SK-N-DZ (cell line): Measurements from ENCODE around the gene FSTL4.

Source experiments
- DNase-seq: peaks from one replicate; pipeline ENCODE4 v3.0.0-alpha.2; 2015; ENCODE audit warnings: low spot score

The FSTL4 gene

GRCh38 chr5:133430095-133430494, 182.2 kb downstream of the FSTL4 start:
- no peak for DNase-seq

- DNase-seq = no peak
These were observed 183.3 kb downstream of the FSTL4 start for GRCh38 chr5:133429046-133429445.

DNA sequence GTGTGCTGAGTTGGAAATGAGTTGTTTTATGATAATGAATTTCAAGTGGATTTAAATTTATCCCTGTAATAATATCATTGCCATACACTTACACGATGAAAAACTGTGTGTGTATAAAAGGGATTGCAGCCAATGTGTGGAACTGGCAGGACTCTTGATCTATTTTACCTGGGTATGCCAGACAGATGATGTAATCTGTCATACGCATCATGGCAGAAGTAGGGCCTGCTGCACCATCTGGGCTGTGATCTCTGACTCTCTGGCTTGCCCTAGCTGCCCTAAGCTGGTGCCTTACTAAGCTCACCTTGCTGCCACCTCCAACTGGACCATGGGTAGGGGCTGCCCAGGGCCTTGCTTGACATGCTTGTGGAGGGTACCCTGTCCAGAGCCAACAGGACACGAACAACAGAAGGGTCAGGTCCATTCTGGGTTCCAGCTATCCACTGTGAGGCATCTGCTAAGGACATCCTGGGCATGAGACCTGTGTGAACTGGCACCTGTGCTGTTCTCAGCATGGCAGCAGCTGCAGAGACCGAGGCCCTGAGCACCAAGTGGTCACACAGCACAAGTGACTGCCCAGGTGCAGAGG, 184.2 kb downstream of the FSTL4 start:
- no peak for DNase-seq

GRCh38 chr5:133427121-133427777, 185.1 kb downstream of the FSTL4 start:
- DNase-seq = no peak

GRCh38 chr5:133426264-133426663, 186.1 kb downstream of the FSTL4 start:
- DNase-seq = no peak

- no peak for DNase-seq
These were observed 186.6 kb downstream of the FSTL4 start for GRCh38 chr5:133425764-133426163.

DNA sequence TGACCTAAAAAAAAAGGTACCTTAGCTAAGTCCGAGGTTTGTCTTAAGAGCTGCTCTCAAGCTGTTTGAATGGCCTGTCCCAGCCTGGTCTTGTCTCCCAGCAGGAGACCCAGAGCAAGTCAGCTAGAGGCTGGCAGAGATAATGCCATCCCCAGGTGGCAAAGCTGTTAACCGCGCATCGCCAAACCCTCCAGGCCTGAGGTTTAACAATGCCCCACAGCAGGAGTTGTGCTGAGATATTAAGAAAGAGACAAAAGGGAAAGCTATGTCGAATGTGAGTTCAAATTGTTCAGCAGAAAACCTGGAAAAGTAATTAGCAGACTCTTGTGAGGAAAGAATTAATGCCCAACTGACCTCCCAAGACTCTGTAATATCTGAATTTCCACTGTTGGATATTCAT, 187.1 kb downstream of the FSTL4 start:
- DNase-seq = no peak

DNA sequence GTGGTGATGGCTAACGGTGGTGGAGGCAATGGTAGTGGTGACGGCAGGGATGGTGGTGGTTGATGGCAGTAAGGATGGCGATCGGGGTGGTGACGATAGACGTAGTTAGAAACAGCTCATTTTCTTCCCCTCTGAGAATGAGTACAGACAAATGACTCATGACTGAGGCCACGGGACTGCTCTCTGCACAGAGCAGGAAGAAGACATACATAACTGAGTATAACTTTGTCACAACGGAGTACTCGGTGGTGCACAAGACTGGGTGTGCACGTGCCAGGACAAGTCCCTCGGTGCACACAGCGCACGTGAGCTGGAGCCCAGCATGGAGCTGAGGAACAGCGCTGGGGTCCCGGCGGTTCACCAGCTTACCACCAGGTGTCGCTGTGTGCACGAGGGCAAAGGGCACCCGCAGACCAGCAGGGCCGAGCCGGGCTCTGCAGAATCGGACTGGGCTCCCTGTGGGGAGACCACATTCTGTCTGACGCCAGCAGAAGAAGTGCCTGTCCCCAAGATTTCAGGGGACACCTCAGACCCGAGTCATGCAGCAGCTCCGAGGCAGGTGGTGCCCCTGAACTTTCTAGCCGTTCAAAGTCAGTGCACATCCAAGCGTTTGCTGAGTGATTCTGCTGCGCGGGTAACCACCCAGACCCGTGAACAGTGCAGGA, 188.6 kb downstream of the FSTL4 start:
- peak; percentile 63 for DNase-seq

- DNase-seq = no peak
These were observed 189.2 kb downstream of the FSTL4 start for GRCh38 chr5:133423011-133423617.

DNA sequence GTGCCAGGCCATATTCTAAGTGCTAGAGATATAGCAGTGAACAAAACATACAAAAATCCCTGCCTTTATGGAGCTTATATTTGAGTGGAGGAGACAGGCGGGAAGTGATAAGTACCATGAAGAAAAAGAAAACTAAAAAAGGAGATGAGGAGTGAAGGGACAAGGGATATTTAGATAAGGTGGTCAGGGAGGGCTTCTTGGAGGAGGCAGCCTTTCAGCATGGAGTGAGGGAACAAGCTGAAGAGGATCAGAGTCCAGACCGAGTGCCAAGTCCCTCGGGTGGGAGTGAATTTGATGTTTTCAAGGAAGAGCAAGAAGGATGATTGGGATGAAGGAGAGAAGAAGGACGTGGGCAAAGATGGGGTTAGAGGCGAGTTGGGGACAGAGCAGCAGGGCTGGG, 190.5 kb downstream of the FSTL4 start:
- no peak for DNase-seq

- peak; percentile 60 for DNase-seq
These were observed 190.9 kb downstream of the FSTL4 start for GRCh38 chr5:133421394-133421793.

DNA sequence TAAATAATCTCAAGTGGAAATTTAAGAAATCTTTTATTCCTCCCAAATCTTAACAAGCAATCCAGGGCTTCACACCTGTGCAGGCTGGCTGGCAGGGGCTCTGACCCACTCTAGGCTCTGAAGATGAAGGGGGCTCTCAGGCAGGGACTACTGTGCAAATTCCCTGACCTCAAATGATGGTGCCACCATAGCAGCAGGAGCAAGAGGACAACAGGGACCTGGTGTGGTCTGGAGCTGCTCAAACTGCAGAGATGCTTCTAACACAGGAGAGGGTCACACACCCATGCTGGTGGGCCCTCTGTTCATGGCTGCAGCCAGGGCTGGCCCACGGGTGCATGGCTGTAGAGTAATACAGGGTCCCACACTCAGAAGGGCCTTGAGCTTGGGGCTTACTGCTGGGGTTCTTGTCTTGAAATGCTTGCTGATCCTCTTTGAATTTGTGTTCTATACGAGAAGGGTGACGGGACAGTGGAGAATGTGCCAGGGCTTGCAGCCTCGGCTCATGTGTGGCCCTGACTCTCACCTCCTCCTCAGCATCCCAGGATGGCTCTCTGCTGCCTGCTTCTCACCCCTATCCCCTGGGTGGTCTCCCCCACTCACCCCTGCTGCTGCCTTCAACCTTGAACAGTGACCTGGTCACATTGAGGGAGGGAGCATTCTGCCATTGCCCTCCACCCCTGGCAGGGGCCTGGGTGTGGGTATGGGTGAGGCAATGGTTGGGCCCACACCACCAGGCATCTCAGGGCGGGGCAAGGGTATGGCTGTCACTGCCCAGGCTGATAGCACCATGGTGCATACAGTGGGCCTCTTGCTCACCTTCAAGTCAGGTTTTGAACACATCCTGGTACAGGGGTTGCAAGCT, 191.7 kb downstream of the FSTL4 start:
- DNase-seq = no peak

DNA sequence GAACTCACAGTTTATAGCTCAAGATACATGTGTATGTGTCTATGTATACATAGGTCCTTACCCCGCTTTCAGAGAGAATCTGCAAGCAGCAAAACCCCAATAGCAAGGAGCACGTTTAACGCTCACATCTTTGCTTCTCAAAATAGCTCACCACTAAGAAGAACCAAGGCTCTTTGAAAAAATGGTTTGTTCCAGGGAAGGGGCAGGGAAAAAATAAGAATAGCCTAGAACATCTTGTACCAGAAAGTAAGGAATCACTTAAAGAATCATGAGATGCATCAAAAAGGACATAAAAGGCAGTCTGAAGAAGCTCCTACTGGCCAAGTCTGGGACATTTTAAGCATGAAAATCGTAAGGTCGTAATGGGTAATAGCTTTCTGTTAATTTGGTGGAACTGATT, 196.4 kb downstream of the FSTL4 start:
- no peak for DNase-seq

DNA sequence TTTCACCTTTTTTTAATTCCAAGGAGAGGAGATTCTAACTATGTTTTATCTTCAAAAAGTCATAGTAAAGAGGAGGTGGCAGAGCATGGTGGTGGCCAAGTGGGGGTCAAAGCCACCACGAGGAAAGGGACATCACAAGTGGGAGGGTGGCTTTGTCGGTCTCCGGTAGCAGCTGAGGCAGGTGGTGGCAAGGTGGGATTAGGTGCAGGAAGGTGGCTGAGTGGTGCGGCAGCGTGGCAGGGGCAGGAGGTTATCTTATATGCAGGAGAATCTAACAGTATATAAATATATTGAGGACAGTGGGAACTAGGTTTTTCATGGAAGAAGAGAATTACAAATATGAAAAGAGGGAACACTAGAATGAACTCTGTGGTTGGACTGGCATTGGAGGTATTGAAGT, 196.8 kb downstream of the FSTL4 start:
- no peak for DNase-seq

DNA sequence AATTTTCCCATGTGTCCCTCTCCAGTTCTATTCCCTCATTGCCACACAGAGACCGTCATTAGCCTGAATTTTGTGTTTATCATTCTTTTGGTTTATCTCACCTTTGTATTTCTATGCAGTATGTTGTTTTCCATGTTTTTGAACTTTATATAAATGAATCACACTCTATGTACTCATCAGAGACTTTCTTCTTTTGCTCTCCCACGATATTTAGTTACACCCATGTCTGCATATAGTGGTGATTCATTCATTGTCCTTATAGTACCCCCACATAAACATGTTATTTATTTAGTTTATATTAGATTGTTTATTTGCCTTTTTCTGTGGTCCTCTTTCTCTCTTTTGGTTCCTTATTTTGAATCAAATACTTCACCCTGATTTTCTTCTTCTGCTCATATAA, 199.7 kb downstream of the FSTL4 start:
- no peak for DNase-seq

GRCh38 chr5:133410335-133410828, 202.0 kb downstream of the FSTL4 start:
- peak; percentile 14 for DNase-seq

- no peak for DNase-seq
These were observed 203.1 kb downstream of the FSTL4 start for GRCh38 chr5:133409210-133409674.

GRCh38 chr5:133408322-133408721, 204.0 kb downstream of the FSTL4 start:
- DNase-seq = no peak

- no peak for DNase-seq
These were observed 205.2 kb downstream of the FSTL4 start for GRCh38 chr5:133406977-133407632.

GRCh38 chr5:133406208-133406976, 205.9 kb downstream of the FSTL4 start:
- no peak for DNase-seq
